ENCODE results near the gene N4BP2L2.

N4BP2L2 gene

DNA sequence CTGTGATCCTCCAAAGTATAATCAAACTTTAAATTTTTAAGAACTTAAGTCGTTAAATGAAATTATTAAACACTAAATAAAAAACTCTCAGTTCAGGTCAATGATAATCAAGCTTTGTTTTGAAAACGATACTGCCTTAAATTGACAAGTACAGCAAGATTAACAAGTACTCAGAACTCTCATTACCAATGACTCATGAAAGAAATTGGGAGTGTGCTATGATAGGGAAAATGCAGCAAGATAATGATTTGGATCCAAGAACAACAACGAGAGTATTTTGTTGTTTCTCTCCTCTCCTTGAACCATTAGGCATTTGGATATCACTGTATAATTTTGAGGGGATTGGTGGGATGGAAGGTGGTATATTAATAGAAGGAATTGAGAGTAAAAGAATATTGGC, 10.2 kb downstream of the N4BP2L2 start:
- DNase-seq: no peak

DNA sequence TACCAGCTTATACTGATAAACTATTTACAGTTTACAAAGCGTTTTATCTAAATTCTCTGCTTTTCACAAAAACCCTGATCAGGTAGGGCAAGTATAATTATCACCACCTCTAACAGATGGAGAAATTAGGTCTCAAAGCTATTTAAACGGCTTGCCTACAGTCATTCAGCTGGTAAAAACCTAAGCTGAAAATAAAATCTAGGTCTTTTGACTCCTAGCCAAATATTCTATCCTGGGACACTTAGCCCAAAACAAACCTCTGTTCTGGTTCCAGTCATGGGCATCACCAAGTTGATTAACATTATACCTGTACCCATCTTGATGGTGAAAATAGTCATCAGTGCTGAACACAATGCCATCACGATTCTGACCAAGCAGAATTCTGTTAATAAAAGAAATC, 11.4 kb downstream of the N4BP2L2 start:
- no peak for DNase-seq

DNA sequence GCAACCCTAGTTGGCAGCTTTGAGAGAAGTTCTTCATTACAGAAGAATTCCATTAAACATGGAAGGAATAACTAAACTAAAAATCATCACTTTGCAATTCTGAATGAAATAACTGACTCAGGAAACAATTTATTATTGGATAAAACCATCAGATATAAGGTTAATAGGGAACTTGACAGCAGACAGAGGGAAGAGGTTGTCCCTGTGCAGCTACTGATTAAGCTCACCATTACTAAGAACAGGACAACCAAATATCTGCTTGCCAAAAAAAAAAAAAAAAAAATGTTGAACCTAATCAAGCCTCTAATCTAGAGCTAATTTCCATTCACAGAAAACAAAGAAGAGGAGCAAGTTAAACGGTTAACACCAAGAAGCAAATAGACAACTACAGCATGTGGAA, 12.8 kb downstream of the N4BP2L2 start:
- no peak for DNase-seq

DNA sequence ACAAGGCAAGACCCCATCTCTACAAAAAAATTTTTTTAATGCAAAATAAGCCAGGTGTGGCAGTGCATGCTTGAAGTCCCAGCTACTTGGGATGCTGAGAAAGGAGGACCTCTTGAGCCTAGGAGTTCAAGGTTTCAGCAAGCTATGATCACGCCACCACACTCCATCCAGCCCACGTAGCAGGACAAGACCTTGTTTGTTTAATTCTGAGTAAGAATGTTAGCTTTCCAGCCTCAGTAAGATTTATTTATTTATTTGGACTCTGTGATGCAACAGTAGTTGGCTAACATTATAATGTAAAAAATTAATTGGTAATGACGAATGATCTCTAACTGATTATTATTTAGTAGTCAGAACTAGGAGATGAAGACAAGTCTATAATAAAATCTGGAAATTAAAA, 23.3 kb downstream of the N4BP2L2 start:
- DNase-seq: no peak

DNA sequence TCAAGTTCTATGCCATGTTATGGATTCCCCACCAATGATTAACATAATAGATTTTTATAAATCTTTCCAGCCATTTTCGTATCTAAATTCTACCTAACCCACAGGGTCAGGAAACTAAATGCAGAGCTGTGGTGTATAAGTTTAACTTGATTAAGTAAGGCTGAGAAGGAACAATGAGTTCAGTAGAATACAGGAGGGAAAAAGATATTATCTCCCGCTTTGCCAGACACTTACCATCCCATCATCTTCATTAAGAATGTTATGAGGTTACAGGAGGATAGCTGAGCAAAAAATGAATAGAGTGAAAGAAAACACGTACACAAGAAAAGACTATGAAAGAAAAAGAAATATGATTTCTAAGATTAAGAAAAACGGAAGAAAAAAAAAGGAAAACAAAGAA, 27.1 kb downstream of the N4BP2L2 start:
- DNase-seq: no peak

DNA sequence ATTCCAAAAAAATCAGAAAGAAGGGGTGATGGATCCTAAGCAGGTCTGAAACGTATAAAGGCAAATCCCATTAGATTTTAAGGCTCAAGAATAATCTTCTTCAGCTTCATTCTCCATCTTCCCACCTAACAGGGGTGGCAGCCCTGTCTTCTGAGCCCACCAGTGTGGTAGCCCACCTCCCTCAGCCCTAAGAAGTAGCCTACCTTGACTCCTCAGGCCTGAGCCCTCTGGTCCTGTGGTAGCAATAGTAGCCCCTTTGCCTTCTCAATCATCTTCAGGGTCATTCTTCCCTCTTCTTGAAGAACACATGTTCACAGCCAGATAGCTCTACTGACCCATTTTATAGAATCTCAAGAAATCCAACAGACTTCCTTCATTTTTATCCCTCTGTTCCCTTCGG, 33.7 kb downstream of the N4BP2L2 start:
- DNase-seq: no peak

DNA sequence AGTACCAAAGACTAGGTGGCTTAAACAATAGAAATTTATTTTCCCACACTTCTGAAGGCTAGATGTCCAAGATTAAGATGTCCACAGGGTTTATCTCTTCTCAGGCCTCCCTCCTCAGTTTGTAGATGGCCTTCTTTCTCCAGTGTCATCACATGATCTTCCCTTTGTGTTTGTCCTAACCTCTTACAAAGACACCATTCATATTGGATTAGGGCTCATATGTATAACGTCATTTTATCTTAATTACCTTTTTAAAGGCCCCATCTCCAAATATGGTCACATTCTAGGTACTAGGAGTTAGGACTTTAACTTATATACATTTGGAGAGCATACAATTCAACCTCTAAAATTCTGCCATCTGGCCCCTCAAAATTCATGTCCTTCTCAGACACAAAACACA, 34.3 kb downstream of the N4BP2L2 start:
- DNase-seq: no peak

DNA sequence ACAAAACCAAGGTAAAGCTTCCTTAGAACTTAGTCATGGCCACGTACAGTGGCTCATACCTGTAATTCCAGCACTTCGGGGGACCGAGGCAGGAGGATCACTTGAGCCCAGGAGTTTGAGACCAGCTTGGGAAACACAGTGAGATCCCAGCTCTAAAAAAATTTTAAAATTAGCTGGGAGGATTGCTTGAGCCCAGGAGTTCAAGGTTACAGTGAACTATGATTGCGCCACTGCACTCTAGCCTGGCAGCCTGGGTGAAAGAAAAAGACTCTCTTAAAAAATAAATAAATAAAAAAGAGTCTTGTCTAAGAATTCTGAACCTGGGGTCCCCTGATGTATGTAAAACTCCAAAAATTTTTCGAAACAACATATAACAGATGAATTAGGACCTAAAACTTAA, 34.9 kb downstream of the N4BP2L2 start:
- DNase-seq: no peak

DNA sequence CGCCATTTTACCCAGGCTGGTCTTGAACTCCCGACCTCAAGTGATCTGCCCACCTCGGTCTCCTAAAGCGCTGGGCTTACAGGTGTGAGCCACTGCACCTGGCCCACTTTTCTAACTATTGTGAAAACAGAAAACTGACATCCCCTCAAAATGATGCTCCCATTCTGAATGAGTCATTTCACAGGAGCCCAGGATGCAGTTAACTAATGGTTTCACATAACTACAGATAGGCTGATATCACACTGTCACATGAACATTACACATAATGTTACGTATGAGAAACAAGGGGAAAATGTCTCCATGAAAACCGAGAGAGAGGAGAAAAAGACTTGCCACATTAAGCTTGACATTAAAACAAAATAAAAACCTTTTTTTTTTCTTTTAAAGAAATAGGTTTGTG, 37.5 kb downstream of the N4BP2L2 start:
- no peak for DNase-seq

DNA sequence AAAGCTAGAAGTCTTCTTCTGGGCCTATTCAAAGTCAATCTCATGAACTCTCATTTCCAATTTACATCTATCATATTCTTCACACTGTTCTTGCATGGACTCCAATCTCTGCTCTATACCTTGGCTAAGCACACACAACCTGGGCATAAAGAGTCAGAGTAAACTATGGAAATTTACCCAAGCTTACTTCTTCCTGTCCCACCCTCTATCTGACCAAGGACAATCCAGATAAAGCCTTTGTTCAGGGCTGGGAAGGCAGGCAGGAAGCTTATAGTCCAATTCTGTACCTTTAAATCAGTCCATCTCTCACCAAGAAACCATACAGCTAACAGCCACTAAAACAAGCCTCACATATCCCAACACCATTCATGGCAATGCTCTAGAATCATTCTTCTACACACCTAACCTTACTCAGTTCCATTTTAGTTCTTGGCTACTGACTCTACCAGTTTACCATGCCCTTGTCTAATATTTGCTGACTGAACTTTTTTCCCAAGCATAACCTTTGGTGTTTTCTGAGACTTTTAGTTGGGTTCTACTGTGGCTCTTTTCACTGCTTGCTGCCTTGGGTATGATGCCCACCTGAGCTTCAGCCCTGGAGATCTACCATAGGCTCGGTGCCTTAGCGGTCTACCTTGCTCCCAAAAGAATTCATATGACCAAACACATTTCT, 38.9 kb downstream of the N4BP2L2 start:
- no peak for DNase-seq

DNA sequence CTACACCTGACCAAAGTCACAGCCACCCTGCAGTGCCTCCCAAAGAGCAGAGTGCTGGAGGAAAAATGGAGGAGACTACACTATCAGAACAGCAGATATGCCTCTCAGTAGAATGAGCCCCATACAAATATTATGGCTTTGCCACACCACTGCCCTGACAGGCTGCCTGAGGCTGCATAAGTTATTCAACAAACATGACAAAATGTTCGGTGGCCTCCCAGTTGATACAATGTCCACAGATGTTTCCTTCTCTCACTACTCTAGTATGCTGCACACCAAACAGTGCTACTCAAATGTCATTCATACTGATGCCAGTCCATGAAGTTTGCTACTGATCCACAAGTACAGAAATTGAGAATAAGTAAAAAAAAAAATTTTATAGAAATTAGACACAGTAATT, 41.0 kb downstream of the N4BP2L2 start:
- DNase-seq: no peak

DNA sequence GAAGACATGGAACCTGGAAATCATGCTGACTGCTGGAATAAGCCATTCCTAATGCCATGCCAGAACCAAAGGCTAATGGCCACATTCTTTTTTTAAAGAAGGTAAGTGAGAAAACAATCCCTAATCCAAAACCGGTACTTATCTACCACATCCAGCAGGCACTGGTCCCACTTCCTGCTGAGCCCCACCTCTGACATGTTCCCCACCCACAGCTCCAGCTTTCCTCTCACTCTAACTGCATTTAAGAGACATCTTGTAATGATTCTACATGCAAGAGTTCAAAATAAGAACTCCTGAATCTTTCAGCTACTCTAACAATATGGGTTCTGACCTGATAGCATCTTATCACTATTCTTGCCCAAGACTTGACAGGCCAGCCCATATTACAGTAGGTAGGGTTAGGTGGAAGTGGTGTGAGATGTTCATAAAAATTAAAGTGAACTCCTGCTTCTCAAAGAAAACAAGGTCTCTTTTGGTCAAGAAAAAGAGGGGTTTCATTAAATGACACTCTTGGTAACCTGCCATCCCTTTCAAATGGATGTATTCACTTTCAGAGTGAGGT, 41.9 kb downstream of the N4BP2L2 start:
- DNase-seq: no peak

DNA sequence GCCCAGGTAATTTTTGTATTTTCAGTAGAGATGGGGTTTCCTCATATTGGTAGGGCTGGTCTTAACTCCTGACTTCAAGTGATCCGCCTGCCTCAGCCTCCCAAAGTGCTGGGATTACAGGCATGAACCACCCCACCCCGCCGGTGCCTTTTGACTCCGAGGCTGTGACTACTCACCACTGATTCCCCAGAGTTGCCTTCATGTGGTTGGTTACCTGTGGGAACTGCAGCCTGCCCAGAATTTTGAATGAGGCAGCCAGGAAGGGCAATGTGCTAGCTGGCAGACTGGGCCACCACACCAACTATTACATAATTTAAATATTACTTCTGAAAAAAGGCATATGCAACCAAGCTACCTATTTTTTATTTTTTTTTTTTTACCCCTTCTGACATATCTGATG, 42.8 kb downstream of the N4BP2L2 start:
- DNase-seq: no peak

DNA sequence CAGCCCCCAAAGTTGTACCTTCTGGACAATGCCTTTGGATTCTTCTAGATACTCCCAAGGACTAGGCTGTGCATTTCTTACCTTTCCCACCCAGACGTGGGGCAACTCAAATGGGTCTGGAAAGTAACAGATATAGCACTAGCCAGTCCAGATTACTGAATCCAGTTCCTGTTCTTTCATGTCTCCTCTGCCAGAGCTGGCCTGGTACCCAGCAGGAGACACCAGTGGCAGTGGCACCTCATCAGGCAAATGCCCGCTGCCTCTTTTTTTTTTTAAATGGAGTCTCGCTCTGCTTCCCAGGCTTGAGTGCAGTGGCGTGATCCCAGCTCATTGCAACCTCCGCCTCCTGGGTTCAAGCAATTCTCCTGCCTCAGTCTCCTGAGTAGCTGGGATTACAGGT, 43.2 kb downstream of the N4BP2L2 start:
- DNase-seq: no peak

DNA sequence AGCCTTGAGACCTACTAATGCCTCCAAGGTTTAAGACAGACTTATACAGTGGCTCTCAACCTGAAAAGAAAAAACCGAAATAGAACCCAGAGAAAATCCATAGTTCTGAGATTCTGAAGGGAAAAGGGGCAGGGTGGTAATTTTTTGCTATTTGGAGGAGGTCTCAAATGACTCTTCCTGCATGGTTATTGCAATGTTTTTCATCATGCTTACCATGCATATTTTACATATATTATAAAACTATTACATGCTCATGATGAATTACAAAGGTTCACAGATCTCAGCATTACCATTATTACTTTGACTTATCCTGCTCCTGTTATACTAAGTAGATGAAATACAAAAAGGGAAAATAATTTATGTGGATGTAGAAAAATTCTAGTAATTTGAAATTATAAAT, 47.6 kb downstream of the N4BP2L2 start:
- DNase-seq: no peak

DNA sequence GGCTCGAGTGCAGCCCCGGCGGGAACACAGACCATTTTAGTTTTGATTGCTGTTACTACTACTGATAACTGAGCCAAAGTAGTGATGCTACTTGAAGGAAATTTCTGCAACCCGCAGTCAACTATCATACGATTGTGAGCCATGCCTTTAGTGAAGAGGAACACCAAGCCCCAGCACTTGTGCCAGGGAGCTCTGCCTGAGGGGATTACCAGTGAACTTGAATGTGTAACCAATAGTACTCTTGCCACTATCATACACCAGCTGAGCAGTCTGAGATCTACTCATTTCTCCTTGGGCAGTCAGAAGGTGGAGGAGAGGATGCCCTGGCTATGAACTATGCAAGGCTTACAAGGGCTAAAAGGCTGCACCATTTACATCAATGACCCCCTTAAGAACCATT, 61.7 kb downstream of the N4BP2L2 start:
- DNase-seq: no peak

DNA sequence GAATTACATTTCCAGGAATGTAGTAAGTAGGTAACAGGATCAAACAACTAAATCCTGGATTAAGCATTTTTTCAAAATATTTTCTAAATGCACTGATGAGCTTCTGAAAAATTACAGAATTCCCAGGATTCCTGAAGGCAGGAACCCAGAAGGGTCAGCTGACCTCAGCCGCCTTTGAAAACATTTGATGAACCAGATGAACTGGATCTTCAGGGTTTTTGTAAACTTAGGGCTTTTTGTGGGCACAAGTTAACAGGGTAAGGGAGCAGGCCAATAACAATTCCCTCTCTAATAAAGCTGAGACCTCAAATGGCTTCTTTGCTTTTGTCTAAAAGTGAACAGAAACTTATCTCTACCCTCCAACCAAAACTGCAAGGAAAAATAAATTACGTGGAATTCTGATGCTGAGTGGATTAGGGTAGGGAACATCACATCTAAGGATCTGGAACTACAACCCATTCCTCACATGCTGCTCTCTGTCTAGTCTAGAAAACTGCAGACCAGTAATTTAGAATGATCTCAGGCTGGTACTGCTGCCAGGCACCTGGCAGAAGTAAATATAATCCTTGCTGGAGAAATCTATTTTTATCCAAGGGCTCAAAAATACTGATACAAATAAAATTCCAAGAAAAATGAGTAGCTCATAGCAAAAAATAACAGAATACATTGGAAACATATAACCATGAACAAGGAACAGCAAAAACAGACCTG, 62.4 kb downstream of the N4BP2L2 start:
- DNase-seq: no peak

DNA sequence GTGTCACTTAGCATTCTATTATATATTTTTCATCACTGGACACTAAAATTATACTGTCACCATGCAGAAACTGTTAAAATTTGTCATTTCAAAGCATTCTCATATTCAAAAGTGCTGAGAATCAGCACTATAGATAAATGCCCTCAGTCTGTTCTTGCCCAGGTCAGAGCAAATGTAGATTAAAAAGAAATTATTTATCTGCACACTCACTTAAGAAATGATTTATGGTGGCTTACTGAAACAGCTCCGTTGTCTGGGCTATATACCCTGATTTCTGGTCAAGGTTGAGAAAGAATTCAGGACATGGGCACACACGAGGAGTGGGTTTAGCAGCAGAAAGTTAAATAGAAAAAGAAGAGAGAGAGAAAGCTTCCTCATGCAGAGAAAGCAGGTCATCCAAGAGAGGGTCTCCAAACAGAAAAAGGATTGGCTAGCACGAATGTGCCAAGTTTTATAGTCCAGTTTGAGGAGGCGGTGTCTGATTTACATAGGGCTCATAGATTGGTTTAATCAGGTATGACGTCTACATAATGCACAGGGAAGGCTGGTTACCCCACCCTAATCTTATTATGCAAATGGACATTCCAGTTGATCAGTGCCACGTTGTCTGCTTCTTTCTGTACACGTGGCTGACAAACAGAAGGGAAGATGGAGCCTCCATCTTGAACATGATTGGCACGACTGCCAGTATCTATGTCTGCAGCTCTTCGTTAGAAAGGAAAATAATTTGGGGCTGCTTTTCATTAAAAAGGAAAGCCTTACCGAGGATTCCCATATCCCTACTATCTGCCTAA, 63.4 kb downstream of the N4BP2L2 start:
- DNase-seq: no peak

DNA sequence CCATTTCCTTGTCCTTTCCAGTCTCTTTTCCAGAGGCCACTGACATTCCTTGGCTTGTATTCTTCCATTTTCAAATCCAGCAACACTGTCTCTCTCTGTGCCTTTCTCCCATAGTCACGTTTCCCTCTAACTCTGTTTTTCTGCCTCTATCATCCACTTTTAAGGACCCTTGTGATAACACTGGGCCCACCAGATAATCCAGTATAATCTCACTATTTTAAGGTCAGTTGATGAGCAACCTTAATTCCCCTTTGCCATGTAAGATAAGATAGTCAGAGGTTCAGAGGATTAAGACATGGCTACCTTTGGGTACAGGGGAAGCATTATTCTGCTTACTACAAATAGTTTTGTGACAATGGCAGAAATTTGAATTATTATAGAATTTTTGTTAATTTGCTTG, 64.9 kb downstream of the N4BP2L2 start:
- no peak for DNase-seq

DNA sequence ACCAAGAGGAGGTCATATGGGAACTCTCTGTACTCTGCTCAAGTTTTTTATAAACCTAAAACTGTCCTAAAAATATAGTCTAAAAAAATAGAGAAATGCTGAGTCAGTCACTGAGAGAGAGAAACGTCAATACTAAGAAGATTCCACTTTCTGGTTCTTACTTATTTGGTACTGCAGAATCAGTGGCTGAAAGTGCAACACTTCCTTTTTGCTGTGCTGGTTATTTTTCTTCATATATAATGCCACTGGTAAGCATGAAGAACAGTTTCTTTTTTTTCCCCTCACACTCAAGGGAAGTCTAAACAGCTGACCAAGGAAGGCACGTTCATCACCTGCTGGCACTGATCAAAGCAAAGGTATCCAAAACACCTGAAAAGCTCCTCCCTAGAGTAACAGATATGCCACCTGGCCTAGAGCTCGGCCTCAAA, 66.4 kb downstream of the N4BP2L2 start:
- DNase-seq: no peak

DNA sequence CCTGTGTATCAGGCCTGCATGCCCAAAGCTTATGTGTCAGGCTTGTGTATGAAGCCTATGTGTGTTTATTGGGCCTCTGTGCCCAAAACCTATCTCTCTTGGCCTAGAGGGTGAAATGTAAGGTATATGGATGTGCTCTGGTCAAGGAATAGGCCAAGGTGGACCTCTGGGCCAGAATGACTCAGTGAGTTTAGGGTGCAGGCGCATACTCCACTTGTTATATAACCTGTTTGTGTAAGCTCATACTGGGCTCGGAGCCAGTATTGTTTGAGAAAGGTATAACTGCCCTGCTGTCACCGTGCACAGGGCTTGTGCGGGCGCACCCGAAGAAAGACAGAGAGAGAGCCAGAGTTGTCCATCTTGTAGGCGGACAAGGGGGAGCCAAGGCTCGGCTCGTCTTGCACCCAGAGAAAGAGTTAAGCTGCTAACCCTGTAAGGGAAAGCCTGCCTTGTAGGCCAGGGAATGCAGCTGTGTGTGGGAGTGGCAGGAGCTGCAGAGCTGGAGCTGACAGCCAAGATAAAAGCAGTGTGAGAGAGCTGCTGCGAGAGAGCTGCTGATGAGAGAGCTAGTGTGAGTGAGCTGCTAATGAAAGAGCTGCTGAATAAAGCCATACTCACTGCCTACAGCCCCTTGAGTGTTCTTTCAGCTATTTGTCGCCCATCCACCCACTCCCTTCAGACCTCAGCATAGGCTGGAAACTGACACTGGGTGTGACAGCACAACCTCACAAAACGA, 67.2 kb downstream of the N4BP2L2 start:
- DNase-seq: no peak

DNA sequence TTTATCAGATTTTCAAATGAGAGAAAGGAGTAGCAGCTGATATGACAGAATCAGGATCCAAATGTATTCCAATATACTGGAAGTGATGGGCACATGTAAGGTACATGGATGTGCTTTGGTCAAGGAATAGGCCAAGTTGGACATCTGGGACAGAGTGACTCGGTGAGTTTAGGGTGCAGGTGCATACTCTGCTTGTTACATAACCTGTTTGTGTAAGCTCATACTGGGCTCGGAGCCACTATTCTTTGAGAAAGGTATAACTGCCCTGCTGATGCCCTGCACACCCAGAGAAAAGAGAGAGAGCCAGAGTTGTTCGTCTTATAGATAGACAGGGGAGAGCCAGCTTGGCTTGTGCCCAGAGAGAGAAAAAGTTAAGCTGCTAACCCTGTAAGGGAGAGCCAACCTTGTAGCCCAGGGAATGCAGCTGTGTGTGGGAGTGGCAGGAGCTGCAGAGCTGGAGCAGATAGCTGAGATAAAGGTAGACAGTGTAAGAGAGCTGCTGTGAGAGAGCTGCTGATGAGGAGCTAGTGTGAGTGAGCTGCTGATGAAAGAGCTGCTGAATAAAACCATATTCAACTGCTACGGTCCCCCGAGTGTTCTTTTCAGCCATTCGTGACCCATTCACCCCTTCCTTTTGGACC, 70.0 kb downstream of the N4BP2L2 start:
- no peak for DNase-seq

DNA sequence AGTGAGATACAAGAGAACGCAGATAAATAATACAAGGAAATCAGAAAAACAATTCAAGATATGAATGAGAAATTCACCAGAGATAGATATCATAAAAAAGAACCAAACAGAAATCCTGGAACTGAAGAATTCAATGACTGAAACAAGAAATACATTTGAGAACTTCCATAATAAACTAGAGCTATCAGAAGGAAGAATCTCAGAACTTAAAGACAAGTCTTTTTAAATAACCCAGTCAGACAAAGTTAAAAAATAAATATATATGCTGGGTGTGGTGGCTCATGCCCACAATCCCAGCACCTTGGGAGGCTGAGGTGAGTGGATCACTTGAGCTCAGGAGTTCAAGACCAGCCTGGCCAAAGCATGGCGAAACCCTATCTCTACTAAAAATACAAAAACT, 82.0 kb downstream of the N4BP2L2 start:
- no peak for DNase-seq
